H1 (cell line): Measurements from ENCODE around the gene DNAJB6. TPM values are rescaled to one million over a fixed set of nuclear protein-coding genes. Genes with fewer than 3 reads are reported as not detected.

Experiments
- CHD7 ChIP-seq: fragments of 300-600 bp; sonication (generic); IDR thresholded peaks from 2 replicates; pipeline ENCODE4 v1.7.1; 2012; ENCODE audit warnings: low read length, moderate library complexity, mild to moderate bottlenecking, inconsistent platforms; ENCODE audit not compliant: insufficient replicate concordance
- CTCF ChIP-seq, 3 experiments: IDR thresholded peaks; 1 replicate in 2 of 3; 2 replicates in 1 of 3; pipeline versions ENCODE4 v1.5.1 to v1.6.1; 2011; ENCODE audit warnings: low read length in 3 of 3, mild to moderate bottlenecking in 3 of 3, inconsistent platforms in 2 of 3, low read depth in 1 of 3, moderate library complexity in 1 of 3; ENCODE audit not compliant: insufficient read depth in 1 of 3; ENCODE audit errors: control extremely low read depth in 1 of 3
- EGR1 ChIP-seq: IDR thresholded peaks from 2 replicates; pipeline ENCODE4 v1.6.1; 2011; ENCODE audit warnings: low read depth, low read length, borderline replicate concordance
- NANOG ChIP-seq: IDR thresholded peaks from 2 replicates; pipeline ENCODE4 v1.6.1; 2011; ENCODE audit warnings: low read length, low read depth, mild to moderate bottlenecking, inconsistent platforms; ENCODE audit not compliant: insufficient read depth, poor library complexity, severe bottlenecking
- POU5F1 ChIP-seq: IDR thresholded peaks from 2 replicates; pipeline ENCODE4 v1.6.1; 2011; ENCODE audit warnings: low read depth, mild to moderate bottlenecking, low read length, moderate library complexity
- RBBP5 ChIP-seq: IDR thresholded peaks from 2 replicates; pipeline ENCODE4 v1.7.1; 2012; ENCODE audit warnings: low read depth, mild to moderate bottlenecking, inconsistent platforms, low read length, moderate library complexity, borderline replicate concordance
- SIX5 ChIP-seq: IDR thresholded peaks from 2 replicates; pipeline ENCODE4 v1.6.1; 2011; ENCODE audit warnings: mild to moderate bottlenecking, low read depth, low read length
- polyA plus RNA-seq, 7 experiments: library from polyadenylated mRNA; depleted of rRNA in 3 of 7; stranded (reverse) in 5 of 7; unstranded in 2 of 7; fragments of >200 nt in 5 of 7; fragments of 200-250 nt in 2 of 7; gene quantifications; 1 replicate in 5 of 7; 2 replicates in 1 of 7; 4 replicates in 1 of 7; pipeline versions ENCODE4 v1.2.1 to v1.2.3, GENCODE V29; 2011 to 2013; ENCODE audit warnings: missing spikeins in 2 of 7, mixed read lengths in 2 of 7
- total RNA-seq: library from RNA; stranded (reverse); fragmentation: NEBNext Ultra II Directional; extraction: Animal tissue kit (Norgen Biotek cat#: 25700); gene quantifications from 2 replicates; pipeline ENCODE4 v1.2.1, GENCODE V29; 2021

DNAJB6 gene
- total and polyA plus RNA-seq, 2 of the 8 experiments (the other 6 are each of a cell fraction or from before 2014, with no cell fraction given) = 166 to 295 TPM

GRCh38 chr7:157397036-157397720, 60.4 kb downstream of the DNAJB6 start (continued):
- TF ChIP-seq RBBP5 = no peak
- TF ChIP-seq CHD7 = no peak
- TF ChIP-seq SIX5 = no peak
- no peak for TF ChIP-seq NANOG
- no peak for TF ChIP-seq CTCF (IDR thresholded peaks at IDR 0.05; ENCODE audit: control extremely low read depth in 1 of 3, insufficient read depth in 1 of 3, low read depth in 1 of 3, low read length in 3 of 3)
- TF ChIP-seq POU5F1 = no peak
- no peak for TF ChIP-seq EGR1
